Mesenchymal stem cell (in vitro differentiated cells and primary cell): ENCODE measurements around the gene ST6GALNAC3.
"Not testable (repeated sequence)": the region's sequence is repeated elsewhere in the genome, so short reads cannot be mapped to it uniquely, and the experiment has no call there.

Experiments used
- DNase-seq: peaks from one replicate; pipeline ENCODE4 v3.0.0-alpha.2; 2013
- H2AFZ ChIP-seq: one replicate; pipeline ENCODE4 v1.6.1; 2013; ENCODE audit warnings: low read depth, mild to moderate bottlenecking, control low read depth, inconsistent platforms, low read length, moderate library complexity
- H2AK5ac ChIP-seq: 2 replicates; pipeline ENCODE4 v1.6.1; 2013; ENCODE audit warnings: low read length, moderate library complexity, mild to moderate bottlenecking, inconsistent platforms; ENCODE audit not compliant: severe bottlenecking
- H2BK120ac ChIP-seq: one replicate; pipeline ENCODE4 v1.6.1; 2013; ENCODE audit warnings: low read depth, mild to moderate bottlenecking, inconsistent platforms, low read length, moderate library complexity
- H2BK12ac ChIP-seq, 2 experiments: one replicate each; pipeline ENCODE4 v1.6.1; 2013; ENCODE audit warnings: inconsistent platforms in 2 of 2, low read length in 2 of 2, mild to moderate bottlenecking in 2 of 2, moderate library complexity in 2 of 2, control low read depth in 1 of 2
- H2BK15ac ChIP-seq: one replicate; pipeline ENCODE4 v1.6.1; 2013; ENCODE audit warnings: mild to moderate bottlenecking, low read depth, inconsistent platforms; ENCODE audit not compliant: poor library complexity, severe bottlenecking
- H2BK5ac ChIP-seq: 2 replicates; pipeline ENCODE4 v1.6.1; 2013; ENCODE audit warnings: low read depth, mild to moderate bottlenecking, low read length, control low read depth, inconsistent platforms; ENCODE audit not compliant: poor library complexity, severe bottlenecking
- H3K14ac ChIP-seq, 2 experiments: one replicate each; pipeline ENCODE4 v1.6.1; 2013; ENCODE audit warnings: inconsistent platforms in 2 of 2, low read length in 2 of 2, control low read depth in 1 of 2, mild to moderate bottlenecking in 1 of 2, moderate library complexity in 1 of 2
- H3K18ac ChIP-seq, 2 experiments: one replicate each; pipeline ENCODE4 v1.6.1; 2013; ENCODE audit warnings: inconsistent platforms in 2 of 2, low read length in 2 of 2, control low read depth in 1 of 2, low read depth in 1 of 2, mild to moderate bottlenecking in 1 of 2
- H3K23ac ChIP-seq, 2 experiments: one replicate each; pipeline ENCODE4 v1.6.1; 2013; ENCODE audit warnings: inconsistent platforms in 2 of 2, low read length in 2 of 2, mild to moderate bottlenecking in 2 of 2, moderate library complexity in 2 of 2, control low read depth in 1 of 2
- H3K27ac ChIP-seq: 2 replicates; pipeline ENCODE4 v1.5.1; 2013; ENCODE audit warnings: mild to moderate bottlenecking, moderate library complexity, low read length, control low read depth, inconsistent platforms; ENCODE audit not compliant: poor library complexity, severe bottlenecking
- H3K27me3 ChIP-seq, 2 experiments: 2 replicates each; pipeline versions ENCODE4 v1.6.1 to v1.7.0; 2013; ENCODE audit warnings: low read length in 2 of 2, mild to moderate bottlenecking in 2 of 2, moderate library complexity in 2 of 2, control low read depth in 1 of 2, inconsistent platforms in 1 of 2; ENCODE audit not compliant: control insufficient read depth in 1 of 2, insufficient read depth in 1 of 2
- H3K36me3 ChIP-seq, 2 experiments: 2 replicates each; pipeline versions ENCODE4 v1.6.1 to v1.7.0; 2013; ENCODE audit warnings: low read length in 2 of 2, control low read depth in 1 of 2, inconsistent platforms in 1 of 2, low read depth in 1 of 2, mild to moderate bottlenecking in 1 of 2; ENCODE audit not compliant: insufficient read depth in 2 of 2, control insufficient read depth in 1 of 2
- H3K4ac ChIP-seq, 2 experiments: one replicate each; pipeline ENCODE4 v1.6.1; 2013; ENCODE audit warnings: inconsistent platforms in 2 of 2, low read length in 2 of 2, mild to moderate bottlenecking in 2 of 2, moderate library complexity in 2 of 2, control low read depth in 1 of 2, low read depth in 1 of 2
- H3K4me1 ChIP-seq: 2 replicates; pipeline ENCODE4 v1.6.1; 2013; ENCODE audit warnings: low read depth, low read length, control low read depth; ENCODE audit not compliant: control insufficient read depth, insufficient read depth
- H3K4me2 ChIP-seq: 2 replicates; pipeline ENCODE4 v1.6.1; 2013; ENCODE audit warnings: low read length, mild to moderate bottlenecking, inconsistent platforms; ENCODE audit not compliant: poor library complexity, severe bottlenecking
- H3K4me3 ChIP-seq, 2 experiments: 2 replicates each; pipeline versions ENCODE4 v1.5.1 to v1.7.0; 2013; ENCODE audit warnings: low read length in 2 of 2, mild to moderate bottlenecking in 2 of 2, control low read depth in 1 of 2, low read depth in 1 of 2; ENCODE audit not compliant: insufficient read depth in 1 of 2
- H3K79me1 ChIP-seq: replicated peaks from 2 replicates; pipeline ENCODE4 v1.6.1; 2013; ENCODE audit warnings: mild to moderate bottlenecking, control low read depth, low read length, inconsistent platforms; ENCODE audit not compliant: poor library complexity, severe bottlenecking
- H3K9ac ChIP-seq: 2 replicates; pipeline ENCODE4 v1.7.0; 2013; ENCODE audit warnings: mild to moderate bottlenecking, low read length, moderate library complexity
- H3K9me3 ChIP-seq: 2 replicates; pipeline ENCODE4 v1.7.0; 2013; ENCODE audit warnings: mild to moderate bottlenecking, low read length; ENCODE audit not compliant: control insufficient read depth
- H4K8ac ChIP-seq: one replicate; pipeline ENCODE4 v1.6.1; 2013; ENCODE audit warnings: inconsistent platforms, mild to moderate bottlenecking, low read length, moderate library complexity
- H4K91ac ChIP-seq: one replicate; pipeline ENCODE4 v1.6.1; 2013; ENCODE audit warnings: mild to moderate bottlenecking, low read length, inconsistent platforms
- WGBS: methylation state at CpG from one replicate; pipeline ENCODE4 v1.1.7; 2013; ENCODE audit warnings: mixed read lengths; 5-methylcytosine and 5-hydroxymethylcytosine counted together

ST6GALNAC3 gene

GRCh38 chr1:76640092-76640491 is 565.5 kb downstream of the ST6GALNAC3 start:
- Histone ChIP-seq H3K14ac (no peak overlapping the region), H3K4me3 (no peak overlapping the region), H3K4ac (no peak overlapping the region), H4K8ac (no peak overlapping the region), H3K9me3 (peaks cover 4% of the 10 kb centered on the region), H3K27me3 (peaks cover 0 to 4% of the 10 kb centered on the region in 2 experiments), H2BK12ac (no peak overlapping the region), H3K9ac (no peak overlapping the region), H3K27ac (no peak overlapping the region), H2BK5ac (no peak overlapping the region), H2BK120ac (no peak overlapping the region), H2BK15ac (no peak overlapping the region), H2AFZ (no peak overlapping the region), H3K4me1 (no peaks in the 10 kb centered on the region), H3K18ac (no peak overlapping the region), H3K23ac (no peak overlapping the region), H2AK5ac (no peak overlapping the region), H3K4me2 (no peak overlapping the region), H4K91ac (no peak overlapping the region), H3K36me3 (no peaks in the 10 kb centered on the region), H3K79me1 (no peaks in the 10 kb centered on the region)
- peak; percentile 30 for DNase-seq

GRCh38 chr1:76640723-76641122 is 566.2 kb downstream of the ST6GALNAC3 start:
- no peaks in the 10 kb centered on the region for H3K36me3 ChIP-seq
- no peak overlapping the region for H2BK120ac ChIP-seq
- no peak overlapping the region for H2AK5ac ChIP-seq
- no peak overlapping the region for H3K18ac ChIP-seq
- H3K9me3 ChIP-seq = peaks cover 4% of the 10 kb centered on the region
- H2BK12ac ChIP-seq = no peak overlapping the region
- H3K4me2 ChIP-seq = no peak overlapping the region
- no peak overlapping the region for H2BK5ac ChIP-seq
- no peak overlapping the region for H3K4me3 ChIP-seq
- no peak overlapping the region for H2BK15ac ChIP-seq
- no peak overlapping the region for H4K8ac ChIP-seq
- no peak overlapping the region for H3K23ac ChIP-seq
- H3K27me3 ChIP-seq = no peaks in the 10 kb centered on the region
- no peak for DNase-seq
- no peak overlapping the region for H4K91ac ChIP-seq
- H3K9ac ChIP-seq = no peak overlapping the region
- no peak overlapping the region for H3K4ac ChIP-seq
- H3K4me1 ChIP-seq = no peaks in the 10 kb centered on the region
- H3K14ac ChIP-seq = no peak overlapping the region
- no peak overlapping the region for H3K27ac ChIP-seq
- no peak overlapping the region for H2AFZ ChIP-seq
- H3K79me1 ChIP-seq = no peaks in the 10 kb centered on the region

GRCh38 chr1:76644139-76644538 is 569.6 kb downstream of the ST6GALNAC3 start:
- Histone ChIP-seq H3K14ac (no peak overlapping the region), H3K23ac (no peak overlapping the region), H3K18ac (no peak overlapping the region), H3K9me3 (peaks cover 4% of the 10 kb centered on the region), H2BK15ac (no peak overlapping the region), H3K4me3 (no peak overlapping the region), H3K9ac (no peak overlapping the region), H3K4me1 (no peaks in the 10 kb centered on the region), H2BK120ac (no peak overlapping the region), H3K27me3 (no peaks in the 10 kb centered on the region), H3K79me1 (no peaks in the 10 kb centered on the region), H4K8ac (no peak overlapping the region), H3K36me3 (no peaks in the 10 kb centered on the region), H2AK5ac (no peak overlapping the region), H4K91ac (no peak overlapping the region), H2BK12ac (no peak overlapping the region), H3K4ac (no peak overlapping the region), H2AFZ (no peak overlapping the region), H2BK5ac (no peak overlapping the region), H3K4me2 (no peak overlapping the region), H3K27ac (no peak overlapping the region)
- WGBS = 42% methylated on average over 5 of the region's 5 CpGs
- DNase-seq = no peak

GRCh38 chr1:76652860-76653259 is 578.3 kb downstream of the ST6GALNAC3 start:
- H2BK120ac ChIP-seq, H3K18ac ChIP-seq, H2BK12ac ChIP-seq, H3K14ac ChIP-seq, H3K27ac ChIP-seq, H3K4me2 ChIP-seq, H3K4me1 ChIP-seq, DNase-seq, H3K36me3 ChIP-seq, H3K27me3 ChIP-seq, H4K8ac ChIP-seq, H3K23ac ChIP-seq, H2AK5ac ChIP-seq, H4K91ac ChIP-seq, H2BK15ac ChIP-seq, H3K9ac ChIP-seq, H3K79me1 ChIP-seq, H2AFZ ChIP-seq, H2BK5ac ChIP-seq, H3K4me3 ChIP-seq, H3K4ac ChIP-seq: not testable (repeated sequence)
- 86% methylated on average over 3 of the region's 5 CpGs for WGBS
- H3K9me3 ChIP-seq = peaks cover 22% of the 10 kb centered on the region
